ENCODE measurements around the gene LBH.

LBH gene

DNA sequence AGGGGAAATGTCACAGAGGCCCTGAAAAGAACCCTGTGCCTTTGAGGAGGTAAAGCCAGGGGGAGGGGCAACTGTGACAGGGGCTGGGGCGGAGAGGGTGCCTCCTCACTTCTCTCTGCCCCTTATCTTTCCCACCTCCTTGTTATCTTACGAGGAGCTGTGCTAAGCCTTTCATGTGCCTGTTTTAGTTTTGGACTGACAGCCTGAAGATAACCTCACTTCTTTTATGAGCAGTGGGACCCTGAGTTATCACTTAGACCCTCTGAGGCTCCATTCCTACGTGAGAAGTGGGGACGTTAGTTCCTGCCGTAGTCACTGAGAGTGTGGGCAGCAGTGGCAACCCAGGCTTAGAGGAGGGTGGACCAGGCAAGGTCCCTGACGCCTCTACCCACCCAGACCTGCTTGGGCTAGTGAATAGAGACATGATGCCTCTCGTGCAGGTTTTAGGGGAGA, 39.5 kb upstream of the LBH start:
- Histone ChIP-seq H3K4ac (ENCODE audit: low read depth, low read length) (no peak overlapping the region), H3K23ac (ENCODE audit: low read length) (no peak overlapping the region), H3K56ac (ENCODE audit: low read length) (no peak overlapping the region), H3K27me3 (ENCODE audit: insufficient read depth, low read length, poor library complexity) (no peaks in the 10 kb centered on the region), H2BK5ac (ENCODE audit: low read length) (no peak overlapping the region), H2BK15ac (replicated peaks; ENCODE audit: low read depth) (no peak overlapping the region), H3K4me2 (ENCODE audit: low read length) (no peak overlapping the region), H4K5ac (ENCODE audit: low read length) (no peak overlapping the region), H3K79me1 (ENCODE audit: low read length) (no peaks in the 10 kb centered on the region), H3K36me3 (ENCODE audit: control insufficient read depth, insufficient read depth, low read length) (no peaks in the 10 kb centered on the region), H3K4me1 (ENCODE audit: control insufficient read depth, low read depth, low read length) (peaks cover 15% of the 10 kb centered on the region), H3K4me3 (ENCODE audit: low read length) (no peak overlapping the region), H2BK120ac (ENCODE audit: low read depth, low read length) (no peak overlapping the region), H3K27ac (ENCODE audit: low read depth, low read length) (no peak overlapping the region), H3K18ac (ENCODE audit: low read length) (no peak overlapping the region), H2AK5ac (ENCODE audit: low read length) (no peak overlapping the region), H4K8ac (ENCODE audit: low read depth, low read length) (no peak overlapping the region), H3K79me2 (ENCODE audit: control insufficient read depth, insufficient read depth, low read length) (no peaks in the 10 kb centered on the region), H3K9ac (ENCODE audit: low read length) (no peak overlapping the region)
- no CpG with 5 or more reads among the region's 7 CpGs for WGBS (ENCODE audit: extremely low coverage, insufficient coverage, low lambda C conversion rate)
- DNase-seq, result peak; percentile 91

DNA sequence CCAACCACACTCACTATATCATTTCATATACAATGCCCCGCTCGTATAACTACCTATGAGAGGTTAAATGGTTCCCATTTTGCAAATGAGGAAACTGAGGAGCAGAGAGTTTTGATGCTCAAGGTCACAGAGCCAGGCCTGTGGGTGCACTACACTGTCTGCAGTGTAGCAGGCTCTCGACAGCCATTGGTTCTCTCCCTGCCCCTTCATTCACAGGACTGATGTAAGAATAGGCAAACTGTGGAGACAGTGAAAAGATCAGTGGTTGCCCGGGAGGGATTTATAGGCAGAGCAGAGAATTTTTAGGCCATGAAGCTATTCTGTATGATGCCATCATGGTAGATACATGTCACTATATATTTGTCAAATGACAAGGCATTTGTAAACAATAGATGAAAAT, 39.0 kb upstream of the LBH start:
- no peak overlapping the region for H3K27ac ChIP-seq (ENCODE audit: low read depth, low read length)
- no peaks in the 10 kb centered on the region for H3K27me3 ChIP-seq (ENCODE audit: insufficient read depth, low read length, poor library complexity)
- peaks cover 15% of the 10 kb centered on the region for H3K4me1 ChIP-seq (ENCODE audit: control insufficient read depth, low read depth, low read length)
- no peak overlapping the region for H3K18ac ChIP-seq (ENCODE audit: low read length)
- no peak overlapping the region for H3K56ac ChIP-seq (ENCODE audit: low read length)
- H2BK120ac ChIP-seq (ENCODE audit: low read depth, low read length), result no peak overlapping the region
- H3K4me2 ChIP-seq (ENCODE audit: low read length), result no peak overlapping the region
- no peak overlapping the region for H2BK5ac ChIP-seq (ENCODE audit: low read length)
- no peaks in the 10 kb centered on the region for H3K79me1 ChIP-seq (ENCODE audit: low read length)
- no peak overlapping the region for H3K4ac ChIP-seq (ENCODE audit: low read depth, low read length)
- peak; percentile 44 for DNase-seq
- no peak overlapping the region for H4K5ac ChIP-seq (ENCODE audit: low read length)
- H2BK15ac ChIP-seq (replicated peaks; ENCODE audit: low read depth), result no peak overlapping the region
- no CpG with 5 or more reads among the region's 4 CpGs for WGBS (ENCODE audit: extremely low coverage, insufficient coverage, low lambda C conversion rate)
- H2AK5ac ChIP-seq (ENCODE audit: low read length), result no peak overlapping the region
- no peaks in the 10 kb centered on the region for H3K79me2 ChIP-seq (ENCODE audit: control insufficient read depth, insufficient read depth, low read length)
- no peak overlapping the region for H3K9ac ChIP-seq (ENCODE audit: low read length)
- H4K8ac ChIP-seq (ENCODE audit: low read depth, low read length), result no peak overlapping the region
- H3K23ac ChIP-seq (ENCODE audit: low read length), result no peak overlapping the region
- no peaks in the 10 kb centered on the region for H3K36me3 ChIP-seq (ENCODE audit: control insufficient read depth, insufficient read depth, low read length)
- no peak overlapping the region for H3K4me3 ChIP-seq (ENCODE audit: low read length)

DNA sequence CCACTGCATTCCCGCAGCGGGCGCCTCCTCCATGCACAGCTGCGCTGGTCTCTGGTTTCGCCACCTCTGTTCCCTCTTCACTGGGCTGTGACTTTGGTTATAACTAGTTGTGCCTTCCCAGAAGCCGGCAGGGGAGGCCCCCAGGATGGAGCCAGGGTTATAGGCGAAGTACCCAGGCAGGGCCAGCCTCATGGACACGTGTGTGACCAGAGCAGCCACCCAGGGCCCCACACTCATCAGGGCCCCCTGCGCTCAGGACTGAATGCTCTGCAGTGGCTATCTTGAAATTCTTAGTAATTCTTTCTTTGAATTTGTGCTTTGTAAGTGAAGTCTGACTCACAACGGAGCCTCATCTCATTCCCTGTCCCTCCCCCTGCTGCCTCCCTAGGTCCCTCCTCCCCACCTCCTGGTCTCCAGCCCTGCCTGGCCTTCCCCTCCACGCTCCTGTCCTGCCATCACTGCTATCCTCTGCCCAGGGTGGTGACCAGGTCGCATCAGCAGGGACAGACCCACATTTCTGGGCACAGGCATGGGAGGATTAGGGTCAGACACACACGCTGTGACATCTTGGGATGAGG, 38.1 kb upstream of the LBH start:
- H3K23ac ChIP-seq (ENCODE audit: low read length), result no peak overlapping the region
- no CpG with 5 or more reads among the region's 13 CpGs for WGBS (ENCODE audit: extremely low coverage, insufficient coverage, low lambda C conversion rate)
- H2AK5ac ChIP-seq (ENCODE audit: low read length), result peak overlapping the region; percentile 41
- H2BK15ac ChIP-seq (replicated peaks; ENCODE audit: low read depth), result no peak overlapping the region
- H3K27me3 ChIP-seq (ENCODE audit: insufficient read depth, low read length, poor library complexity), result no peaks in the 10 kb centered on the region
- H3K27ac ChIP-seq (ENCODE audit: low read depth, low read length), result no peak overlapping the region
- peaks cover 15% of the 10 kb centered on the region for H3K4me1 ChIP-seq (ENCODE audit: control insufficient read depth, low read depth, low read length)
- H3K4me2 ChIP-seq (ENCODE audit: low read length), result no peak overlapping the region
- H2BK5ac ChIP-seq (ENCODE audit: low read length), result peak overlapping the region; percentile 2
- no peak overlapping the region for H2BK120ac ChIP-seq (ENCODE audit: low read depth, low read length)
- peak; percentile 33 for DNase-seq
- H3K36me3 ChIP-seq (ENCODE audit: control insufficient read depth, insufficient read depth, low read length), result no peaks in the 10 kb centered on the region
- no peak overlapping the region for H3K9ac ChIP-seq (ENCODE audit: low read length)
- H3K4ac ChIP-seq (ENCODE audit: low read depth, low read length), result no peak overlapping the region
- no peaks in the 10 kb centered on the region for H3K79me2 ChIP-seq (ENCODE audit: control insufficient read depth, insufficient read depth, low read length)
- no peaks in the 10 kb centered on the region for H3K79me1 ChIP-seq (ENCODE audit: low read length)
- H3K18ac ChIP-seq (ENCODE audit: low read length), result peak overlapping the region; percentile 15
- peak overlapping the region; percentile 9 for H3K56ac ChIP-seq (ENCODE audit: low read length)
- no peak overlapping the region for H4K8ac ChIP-seq (ENCODE audit: low read depth, low read length)
- H3K4me3 ChIP-seq (ENCODE audit: low read length), result no peak overlapping the region
- H4K5ac ChIP-seq (ENCODE audit: low read length), result no peak overlapping the region

DNA sequence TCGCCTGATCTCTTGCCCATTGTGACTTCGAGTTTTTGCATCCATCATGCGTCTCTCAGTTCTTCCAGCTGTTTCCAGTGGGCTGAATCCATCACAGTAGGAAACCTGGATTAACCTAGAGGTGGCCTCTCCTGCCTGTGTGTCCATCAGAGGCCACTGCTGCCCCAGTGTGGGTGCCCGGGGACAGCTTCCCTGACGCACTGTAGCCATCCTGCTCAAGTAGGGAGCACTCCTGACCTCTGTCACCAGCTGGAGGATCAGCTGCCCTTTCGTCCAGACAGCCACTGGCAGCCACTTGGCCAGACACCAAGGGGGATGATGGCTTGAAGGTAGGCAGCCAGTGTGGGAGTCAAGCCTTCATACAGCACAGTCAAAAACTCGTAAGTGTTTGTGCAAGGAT, 36.9 kb upstream of the LBH start:
- no peak overlapping the region for H4K8ac ChIP-seq (ENCODE audit: low read depth, low read length)
- no peak overlapping the region for H3K4ac ChIP-seq (ENCODE audit: low read depth, low read length)
- H3K36me3 ChIP-seq (ENCODE audit: control insufficient read depth, insufficient read depth, low read length), result no peaks in the 10 kb centered on the region
- H3K79me2 ChIP-seq (ENCODE audit: control insufficient read depth, insufficient read depth, low read length), result no peaks in the 10 kb centered on the region
- no peak overlapping the region for H4K5ac ChIP-seq (ENCODE audit: low read length)
- no peak overlapping the region for H2AK5ac ChIP-seq (ENCODE audit: low read length)
- no peaks in the 10 kb centered on the region for H3K79me1 ChIP-seq (ENCODE audit: low read length)
- no peak overlapping the region for H3K4me2 ChIP-seq (ENCODE audit: low read length)
- H3K27ac ChIP-seq (ENCODE audit: low read depth, low read length), result no peak overlapping the region
- H3K4me1 ChIP-seq (ENCODE audit: control insufficient read depth, low read depth, low read length), result peaks cover 15% of the 10 kb centered on the region
- no peak overlapping the region for H3K56ac ChIP-seq (ENCODE audit: low read length)
- DNase-seq, result no peak
- H2BK15ac ChIP-seq (replicated peaks; ENCODE audit: low read depth), result no peak overlapping the region
- no peak overlapping the region for H3K23ac ChIP-seq (ENCODE audit: low read length)
- H2BK120ac ChIP-seq (ENCODE audit: low read depth, low read length), result no peak overlapping the region
- WGBS (ENCODE audit: extremely low coverage, insufficient coverage, low lambda C conversion rate), result no CpG with 5 or more reads among the region's 7 CpGs
- no peak overlapping the region for H3K18ac ChIP-seq (ENCODE audit: low read length)
- no peak overlapping the region for H3K9ac ChIP-seq (ENCODE audit: low read length)
- no peak overlapping the region for H2BK5ac ChIP-seq (ENCODE audit: low read length)
- no peaks in the 10 kb centered on the region for H3K27me3 ChIP-seq (ENCODE audit: insufficient read depth, low read length, poor library complexity)
- H3K4me3 ChIP-seq (ENCODE audit: low read length), result no peak overlapping the region

DNA sequence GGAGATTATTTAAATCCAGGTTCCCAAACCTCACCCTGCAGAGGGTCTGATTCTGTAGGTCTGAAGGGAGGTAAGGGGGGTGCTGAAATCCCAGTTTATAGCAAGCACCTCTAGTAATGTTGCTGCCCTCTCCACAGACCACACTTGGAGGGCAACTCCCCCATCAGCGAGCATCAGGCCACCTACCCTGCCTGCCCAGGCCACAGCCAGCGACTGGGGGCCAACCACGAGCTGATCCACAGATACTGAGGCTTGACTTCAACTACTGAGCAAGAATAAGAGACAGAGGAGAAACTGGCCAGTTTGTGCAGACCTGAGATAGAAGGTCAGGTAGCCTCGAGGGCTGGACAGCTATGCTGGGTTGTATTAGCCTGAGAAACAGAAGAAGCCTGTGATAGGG, 36.3 kb upstream of the LBH start:
- Histone ChIP-seq H3K27ac (ENCODE audit: low read depth, low read length) (no peak overlapping the region), H2BK120ac (ENCODE audit: low read depth, low read length) (no peak overlapping the region), H3K56ac (ENCODE audit: low read length) (no peak overlapping the region), H2BK5ac (ENCODE audit: low read length) (no peak overlapping the region), H3K4me1 (ENCODE audit: control insufficient read depth, low read depth, low read length) (peaks cover 15% of the 10 kb centered on the region), H3K18ac (ENCODE audit: low read length) (no peak overlapping the region), H3K79me2 (ENCODE audit: control insufficient read depth, insufficient read depth, low read length) (no peaks in the 10 kb centered on the region), H4K8ac (ENCODE audit: low read depth, low read length) (no peak overlapping the region), H4K5ac (ENCODE audit: low read length) (no peak overlapping the region), H2BK15ac (replicated peaks; ENCODE audit: low read depth) (no peak overlapping the region), H3K79me1 (ENCODE audit: low read length) (no peaks in the 10 kb centered on the region), H3K36me3 (ENCODE audit: control insufficient read depth, insufficient read depth, low read length) (no peaks in the 10 kb centered on the region), H2AK5ac (ENCODE audit: low read length) (no peak overlapping the region), H3K9ac (ENCODE audit: low read length) (no peak overlapping the region), H3K23ac (ENCODE audit: low read length) (peak overlapping the region; percentile 98), H3K4me3 (ENCODE audit: low read length) (no peak overlapping the region), H3K4ac (ENCODE audit: low read depth, low read length) (no peak overlapping the region), H3K4me2 (ENCODE audit: low read length) (no peak overlapping the region), H3K27me3 (ENCODE audit: insufficient read depth, low read length, poor library complexity) (no peaks in the 10 kb centered on the region)
- DNase-seq, result no peak
- no CpG with 5 or more reads among the region's 4 CpGs for WGBS (ENCODE audit: extremely low coverage, insufficient coverage, low lambda C conversion rate)

DNA sequence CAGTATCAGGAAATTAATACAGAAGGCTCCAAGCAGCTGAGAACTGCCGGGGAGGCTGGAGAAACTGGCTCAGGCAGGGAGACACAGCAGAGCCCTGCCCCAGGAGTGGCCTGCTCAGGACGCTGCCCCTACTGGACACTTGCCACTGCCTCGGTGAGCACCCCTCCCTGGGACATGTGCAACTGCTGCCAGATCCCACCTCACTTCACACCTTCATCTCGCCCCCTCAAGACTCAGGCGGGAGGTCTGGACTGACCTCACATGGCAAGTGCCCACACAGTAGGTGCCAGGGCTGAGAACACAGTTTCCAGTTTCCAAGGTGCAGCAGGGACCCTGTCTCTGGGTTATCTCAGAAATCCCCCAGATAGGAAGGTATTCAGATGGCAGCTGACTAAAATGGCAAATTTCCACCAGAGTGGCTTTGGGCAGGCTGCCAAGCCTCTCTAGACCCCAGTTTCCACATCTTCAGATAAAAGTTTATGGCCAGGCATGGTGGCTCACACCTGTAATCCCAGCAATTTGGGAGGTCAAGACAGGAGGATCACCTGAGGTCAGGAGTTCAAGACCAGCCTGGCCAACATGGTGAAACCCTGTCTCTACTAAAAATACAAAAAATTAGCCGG, 33.7 kb upstream of the LBH start:
- WGBS (ENCODE audit: extremely low coverage, insufficient coverage, low lambda C conversion rate), result no CpG with 5 or more reads among the region's 6 CpGs
- H3K79me1 ChIP-seq (ENCODE audit: low read length), result no peaks in the 10 kb centered on the region
- no peak overlapping the region for H3K56ac ChIP-seq (ENCODE audit: low read length)
- H3K4me2 ChIP-seq (ENCODE audit: low read length), result no peak overlapping the region
- H2AK5ac ChIP-seq (ENCODE audit: low read length), result no peak overlapping the region
- H3K36me3 ChIP-seq (ENCODE audit: control insufficient read depth, insufficient read depth, low read length), result no peaks in the 10 kb centered on the region
- H4K5ac ChIP-seq (ENCODE audit: low read length), result no peak overlapping the region
- H3K4ac ChIP-seq (ENCODE audit: low read depth, low read length), result no peak overlapping the region
- no peak overlapping the region for H2BK120ac ChIP-seq (ENCODE audit: low read depth, low read length)
- H4K8ac ChIP-seq (ENCODE audit: low read depth, low read length), result no peak overlapping the region
- no peak overlapping the region for H3K27ac ChIP-seq (ENCODE audit: low read depth, low read length)
- no peak overlapping the region for H3K23ac ChIP-seq (ENCODE audit: low read length)
- no peak overlapping the region for H2BK15ac ChIP-seq (replicated peaks; ENCODE audit: low read depth)
- DNase-seq, result peak; percentile 36
- H3K27me3 ChIP-seq (ENCODE audit: insufficient read depth, low read length, poor library complexity), result no peaks in the 10 kb centered on the region
- H3K9ac ChIP-seq (ENCODE audit: low read length), result no peak overlapping the region
- no peak overlapping the region for H2BK5ac ChIP-seq (ENCODE audit: low read length)
- H3K4me1 ChIP-seq (ENCODE audit: control insufficient read depth, low read depth, low read length), result peaks cover 5% of the 10 kb centered on the region
- no peaks in the 10 kb centered on the region for H3K79me2 ChIP-seq (ENCODE audit: control insufficient read depth, insufficient read depth, low read length)
- H3K4me3 ChIP-seq (ENCODE audit: low read length), result no peak overlapping the region
- H3K18ac ChIP-seq (ENCODE audit: low read length), result no peak overlapping the region
